ENCODE measurements around the gene LSM14B. TPM values are rescaled to one million over a fixed set of nuclear protein-coding genes. Genes with fewer than 3 reads are reported as not detected.

LSM14B gene
- total RNA-seq, 1 donor = 31.0 TPM

DNA sequence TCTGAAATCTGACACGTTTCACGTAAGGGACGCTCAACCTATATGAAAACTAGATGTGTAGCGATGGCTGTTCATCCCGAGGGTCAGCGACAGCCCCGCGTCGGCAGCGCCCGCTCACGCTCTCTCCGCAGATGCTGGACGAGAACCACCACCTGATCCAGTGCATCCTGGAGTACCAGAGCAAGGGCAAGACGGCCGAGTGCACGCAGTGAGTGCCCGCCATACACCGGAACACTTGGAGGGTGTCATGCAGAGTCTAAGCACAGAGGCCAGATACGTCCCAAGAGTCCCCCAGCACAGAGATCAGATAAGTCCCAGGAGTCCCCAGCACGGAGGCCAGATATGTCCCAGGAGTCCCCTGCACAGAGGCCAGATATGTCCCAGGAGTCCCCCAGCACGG lies 36.3 kb downstream of the LSM14B start:
- no peak overlapping the region for H3K4me3 ChIP-seq (ENCODE audit: low read depth, low read length)
- TF ChIP-seq, protein P1, sequence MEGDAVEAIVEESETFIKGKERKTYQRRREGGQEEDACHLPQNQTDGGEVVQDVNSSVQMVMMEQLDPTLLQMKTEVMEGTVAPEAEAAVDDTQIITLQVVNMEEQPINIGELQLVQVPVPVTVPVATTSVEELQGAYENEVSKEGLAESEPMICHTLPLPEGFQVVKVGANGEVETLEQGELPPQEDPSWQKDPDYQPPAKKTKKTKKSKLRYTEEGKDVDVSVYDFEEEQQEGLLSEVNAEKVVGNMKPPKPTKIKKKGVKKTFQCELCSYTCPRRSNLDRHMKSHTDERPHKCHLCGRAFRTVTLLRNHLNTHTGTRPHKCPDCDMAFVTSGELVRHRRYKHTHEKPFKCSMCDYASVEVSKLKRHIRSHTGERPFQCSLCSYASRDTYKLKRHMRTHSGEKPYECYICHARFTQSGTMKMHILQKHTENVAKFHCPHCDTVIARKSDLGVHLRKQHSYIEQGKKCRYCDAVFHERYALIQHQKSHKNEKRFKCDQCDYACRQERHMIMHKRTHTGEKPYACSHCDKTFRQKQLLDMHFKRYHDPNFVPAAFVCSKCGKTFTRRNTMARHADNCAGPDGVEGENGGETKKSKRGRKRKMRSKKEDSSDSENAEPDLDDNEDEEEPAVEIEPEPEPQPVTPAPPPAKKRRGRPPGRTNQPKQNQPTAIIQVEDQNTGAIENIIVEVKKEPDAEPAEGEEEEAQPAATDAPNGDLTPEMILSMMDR (IDR thresholded peaks at IDR 0.05; ENCODE audit: insufficient read depth, low read length) = no peak
- DNase-seq (ENCODE audit: low read depth) = no peak

DNA sequence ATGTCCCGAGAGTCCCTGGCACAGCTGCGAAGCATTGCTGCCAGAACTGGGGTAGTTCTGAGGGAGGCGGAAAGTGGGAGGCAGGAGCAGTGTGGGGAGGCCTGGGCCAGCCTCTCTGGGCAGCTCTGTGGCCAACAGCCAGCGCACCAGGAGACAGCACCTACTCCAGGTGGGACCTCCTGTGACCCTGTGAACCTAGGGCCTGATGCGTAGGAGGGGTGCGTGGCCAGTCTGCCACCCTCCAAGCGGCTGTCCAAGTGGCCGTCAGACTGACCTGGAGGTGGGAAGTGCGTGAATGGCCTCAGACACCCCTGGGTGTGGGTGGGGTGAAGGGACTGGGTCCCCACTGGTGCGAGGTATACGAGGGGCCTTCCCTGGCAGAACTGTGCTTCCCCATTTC lies 36.8 kb downstream of the LSM14B start:
- H3K4me3 ChIP-seq (ENCODE audit: low read depth, low read length) = no peak overlapping the region
- DNase-seq (ENCODE audit: low read depth) = no peak
- TF ChIP-seq, protein P1 (IDR thresholded peaks at IDR 0.05; ENCODE audit: insufficient read depth, low read length) = no peak

DNA sequence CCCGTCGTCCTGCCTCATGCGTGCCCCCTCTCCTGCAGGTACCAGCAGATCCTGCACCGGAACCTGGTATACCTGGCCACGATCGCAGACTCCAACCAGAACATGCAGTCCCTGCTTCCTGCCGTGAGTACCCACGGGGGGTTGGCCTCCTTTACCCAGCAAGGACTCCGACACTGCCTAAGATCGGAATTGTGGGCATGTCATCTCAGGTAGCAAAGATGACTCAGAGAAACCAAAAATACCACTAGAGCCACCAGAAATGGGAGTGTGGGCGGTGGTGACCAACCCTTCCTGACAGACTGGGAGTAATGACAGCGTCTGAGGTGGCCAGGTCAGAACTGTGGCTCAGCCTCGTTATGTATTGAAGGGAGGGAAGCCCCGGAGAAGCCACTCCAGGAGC lies 37.6 kb downstream of the LSM14B start:
- H3K4me3 ChIP-seq (ENCODE audit: low read depth, low read length) = no peak overlapping the region
- no peak for DNase-seq (ENCODE audit: low read depth)
- TF ChIP-seq, protein P1 (IDR thresholded peaks at IDR 0.05; ENCODE audit: insufficient read depth, low read length) = no peak

DNA sequence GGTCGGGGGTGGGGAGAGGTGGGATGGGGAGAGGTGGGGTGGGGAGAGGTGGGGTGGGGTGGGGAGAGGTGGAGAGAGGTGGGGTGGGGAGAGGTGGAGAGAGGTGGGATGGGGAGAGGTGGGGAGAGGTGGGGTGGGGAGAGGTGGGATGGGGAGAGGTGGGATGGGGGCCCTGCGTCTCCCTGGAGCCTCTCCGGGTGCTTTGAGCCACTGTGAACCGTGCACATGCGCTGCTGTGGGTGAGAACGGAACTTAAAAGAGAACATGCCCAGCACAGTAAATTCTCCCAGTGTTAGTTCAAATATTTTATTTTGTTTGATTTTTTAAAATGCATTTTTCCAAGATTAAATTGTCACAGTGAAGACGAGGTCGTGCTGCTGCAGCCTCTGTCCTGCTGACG lies 38.0 kb downstream of the LSM14B start:
- TF ChIP-seq, protein P1 (IDR thresholded peaks at IDR 0.05; ENCODE audit: insufficient read depth, low read length) = no peak
- no peak overlapping the region for H3K4me3 ChIP-seq (ENCODE audit: low read depth, low read length)
- DNase-seq (ENCODE audit: low read depth) = no peak

DNA sequence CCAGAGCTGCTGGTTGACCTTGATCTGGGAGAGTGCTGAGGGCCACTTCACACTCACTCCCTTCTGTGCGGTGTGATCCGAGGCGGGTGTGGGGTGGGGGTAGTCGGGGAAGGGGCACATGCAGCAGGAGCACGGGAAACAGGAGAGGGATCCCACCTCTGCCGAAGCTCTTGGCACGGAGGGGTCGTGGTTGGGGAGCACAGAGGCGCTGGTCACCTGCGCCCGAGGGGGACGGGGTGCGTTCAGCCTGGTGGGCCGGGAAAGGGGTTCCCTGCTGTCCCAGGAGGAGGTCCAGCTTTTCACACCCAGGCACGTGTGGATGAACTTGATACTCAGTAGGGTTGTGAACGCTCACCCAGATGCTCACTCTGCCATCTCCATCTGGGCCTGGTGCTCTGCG lies 38.6 kb downstream of the LSM14B start:
- DNase-seq (ENCODE audit: low read depth) = no peak
- TF ChIP-seq, protein P1 (IDR thresholded peaks at IDR 0.05; ENCODE audit: insufficient read depth, low read length) = no peak
- no peak overlapping the region for H3K4me3 ChIP-seq (ENCODE audit: low read depth, low read length)

DNA sequence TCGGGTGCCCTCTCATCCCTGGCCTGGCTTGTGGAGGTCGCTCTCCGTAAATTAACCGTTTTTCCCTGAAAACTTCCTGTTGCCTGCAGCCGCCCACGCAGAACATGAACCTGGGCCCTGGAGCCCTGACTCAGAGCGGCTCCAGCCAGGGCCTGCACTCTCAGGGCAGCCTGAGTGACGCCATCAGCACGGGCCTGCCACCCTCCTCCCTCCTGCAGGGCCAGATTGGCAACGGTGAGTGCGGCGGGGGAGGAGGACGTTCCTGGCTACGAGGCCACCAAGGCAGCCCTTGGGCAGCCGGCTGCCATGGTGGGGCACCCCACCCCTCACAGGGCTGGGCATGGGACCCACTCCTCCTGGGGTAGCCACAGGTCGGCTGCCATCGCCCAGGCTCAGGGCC lies 39.1 kb downstream of the LSM14B start:
- TF ChIP-seq, protein P1 (IDR thresholded peaks at IDR 0.05; ENCODE audit: insufficient read depth, low read length) = no peak
- no peak for DNase-seq (ENCODE audit: low read depth)
- H3K4me3 ChIP-seq (ENCODE audit: low read depth, low read length) = no peak overlapping the region

DNA sequence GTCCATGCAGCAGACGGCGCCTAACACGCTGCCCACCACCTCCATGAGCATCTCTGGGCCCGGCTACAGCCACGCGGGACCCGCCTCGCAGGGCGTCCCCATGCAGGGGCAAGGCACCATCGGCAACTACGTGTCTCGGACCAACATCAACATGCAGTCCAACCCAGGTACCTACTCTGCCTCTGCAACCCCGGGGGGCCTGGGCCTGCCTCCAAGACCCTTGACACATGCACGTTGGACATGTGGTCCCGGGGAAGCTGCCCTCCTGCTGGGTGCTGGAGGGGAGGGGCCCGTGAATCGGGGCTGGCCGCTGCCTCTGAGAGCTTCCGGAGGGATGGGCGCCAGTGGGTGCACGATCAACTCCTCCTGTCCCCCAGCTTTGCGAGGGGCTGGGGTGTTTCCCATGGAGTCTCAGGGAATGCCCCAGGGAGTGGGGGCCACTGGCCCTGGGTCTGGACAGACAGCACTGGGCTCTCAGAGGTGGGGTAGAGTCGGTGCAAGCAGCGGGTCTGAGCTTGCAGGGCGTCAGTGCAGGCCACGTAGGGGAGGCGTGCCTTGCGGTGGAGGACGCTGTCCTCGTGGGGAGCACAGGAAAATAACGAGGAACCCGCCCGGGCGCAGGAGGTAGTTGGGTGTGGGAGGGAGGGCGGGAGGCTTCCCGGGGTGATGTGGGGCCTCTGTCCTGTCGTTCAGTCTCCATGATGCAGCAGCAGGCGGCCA lies 40.6 kb downstream of the LSM14B start:
- no peak overlapping the region for H3K4me3 ChIP-seq (ENCODE audit: low read depth, low read length)
- no peak for DNase-seq (ENCODE audit: low read depth)

More for the DNA sequence above, 40.6 kb downstream of the LSM14B start:
- TF ChIP-seq, protein P1 (IDR thresholded peaks at IDR 0.05; ENCODE audit: insufficient read depth, low read length) = no peak

Measured in fibroblast of the aortic adventitia (primary cell).